GM23338 (cell line): ENCODE results near the gene COL9A1.

Experiments used
- CREB1 ChIP-seq: fragments of 250-450 bp; sonication (Bioruptor Pico); IDR thresholded peaks from 2 replicates; pipeline ENCODE4 v1.5.0; 2020; ENCODE audit warnings: low read depth, mild to moderate bottlenecking, moderate library complexity
- CTCF ChIP-seq, 2 experiments: fragments of 200-600 bp in 1 of 2; sonication (generic) in 1 of 2; conservative IDR thresholded peaks; 2 replicates each; pipeline versions ENCODE4 v1.5.1 to v1.6.1; 2016 to 2017; ENCODE audit warnings: antibody characterized with exemption in 2 of 2, low read depth in 2 of 2, mild to moderate bottlenecking in 2 of 2, moderate library complexity in 1 of 2
- EZH2 ChIP-seq: fragments of 200-600 bp; sonication (generic); IDR thresholded peaks from one replicate; pipeline ENCODE4 v1.8.0; 2017; ENCODE audit warnings: antibody characterized with exemption, mild to moderate bottlenecking, low read depth; ENCODE audit not compliant: unreplicated experiment
- EZH2phosphoT487 ChIP-seq: fragments of 200-600 bp; sonication (generic); IDR thresholded peaks from one replicate; pipeline ENCODE4 v1.8.1; 2018; ENCODE audit warnings: antibody characterized with exemption; ENCODE audit not compliant: unreplicated experiment
- POLR2AphosphoS5 ChIP-seq: IDR thresholded peaks from 2 replicates; pipeline ENCODE4 v1.6.1; 2016; ENCODE audit warnings: antibody characterized with exemption, low read depth
- REST ChIP-seq: IDR thresholded peaks from one replicate; pipeline ENCODE4 v1.6.1; 2018; ENCODE audit warnings: antibody characterized with exemption; ENCODE audit not compliant: unreplicated experiment

DNA sequence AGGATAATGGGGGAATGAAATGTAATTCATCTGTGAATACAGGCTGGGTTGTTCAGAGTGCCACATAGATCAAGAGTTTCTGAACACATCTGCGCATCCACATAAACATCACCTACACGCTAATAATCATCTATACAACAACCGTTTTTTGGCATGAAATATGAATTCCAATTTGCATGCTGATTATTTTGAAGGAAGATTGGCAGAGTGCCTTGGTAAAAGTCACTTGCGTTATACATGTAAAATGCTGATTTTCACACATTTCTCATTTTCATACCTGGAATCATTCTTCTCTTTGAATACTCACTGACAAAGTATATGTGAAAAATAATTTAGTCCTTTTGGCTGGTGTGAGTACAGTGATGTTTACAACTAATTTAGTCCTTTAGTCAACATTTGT, 17.7 kb downstream of the COL9A1 start:
- no peak for TF ChIP-seq REST
- TF ChIP-seq CTCF (conservative IDR thresholded peaks at IDR 0.05; ENCODE audit: low read depth in 2 of 2) = no peak
- no peak for TF ChIP-seq EZH2phosphoT487
- no peak for TF ChIP-seq EZH2
- no peak for TF ChIP-seq POLR2AphosphoS5
- TF ChIP-seq CREB1 (CRISPR knock-in tag) = no peak
